Non-pigmented ciliary epithelial cell (primary cell): ENCODE measurements around the gene SH3RF1.
"Not testable (repeated sequence)": the region's sequence is repeated elsewhere in the genome, so short reads cannot be mapped to it uniquely, and the experiment has no call there.

Experiments
- DNase-seq: peaks from one replicate; pipeline ENCODE4 v3.0.0-alpha.2; 2010; ENCODE audit warnings: low read depth

SH3RF1 gene

DNA sequence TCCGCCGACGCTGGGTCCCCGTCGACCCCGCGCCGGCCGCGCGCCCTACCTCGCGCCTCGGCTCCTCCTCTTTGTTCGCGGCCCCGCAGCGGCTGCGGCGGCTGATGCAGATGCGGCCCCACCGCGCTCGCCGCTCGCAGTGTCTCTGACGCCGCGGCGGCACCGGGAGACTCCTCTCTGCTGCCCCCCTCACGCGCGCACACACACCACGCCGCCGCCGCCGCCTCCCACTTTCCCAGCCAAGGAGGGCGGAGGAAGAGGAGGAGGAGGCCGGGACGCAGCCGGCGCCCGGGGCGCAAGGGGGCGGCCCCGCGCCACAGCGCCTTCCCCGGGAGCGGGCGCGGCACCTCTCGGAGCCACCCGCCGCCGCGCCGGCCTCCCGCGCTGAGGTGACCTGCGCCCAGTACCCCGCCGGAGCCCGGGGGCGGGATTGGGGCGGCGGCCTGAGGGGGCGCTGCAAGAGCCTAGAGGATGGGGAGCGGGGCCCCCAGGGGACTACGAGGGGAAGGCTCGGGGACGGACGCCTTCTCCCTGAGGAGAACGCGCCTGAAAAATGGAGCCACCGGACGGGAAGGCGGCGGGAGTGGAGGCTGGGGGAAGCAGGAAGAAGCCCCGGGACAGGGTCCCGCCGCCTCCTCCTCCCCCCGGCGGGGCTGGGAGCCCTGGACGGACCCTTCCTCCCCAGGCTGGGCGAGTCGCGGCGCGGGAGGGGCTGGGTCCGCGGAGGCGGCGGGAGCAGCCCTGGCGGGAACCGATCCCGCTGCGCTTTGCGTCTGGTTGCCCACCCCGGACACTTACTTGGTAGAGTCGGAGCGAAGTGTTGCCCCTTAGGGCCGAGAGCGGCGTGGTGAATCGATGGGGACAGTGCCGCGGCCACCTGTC is at the start of gene SH3RF1:
TSS of gene SH3RF1 (minus strand) at position 147 of the 882 bp plus-strand sequence. CDS start 1,744 bp downstream, outside the sequence.
- DNase-seq = no peak

DNA sequence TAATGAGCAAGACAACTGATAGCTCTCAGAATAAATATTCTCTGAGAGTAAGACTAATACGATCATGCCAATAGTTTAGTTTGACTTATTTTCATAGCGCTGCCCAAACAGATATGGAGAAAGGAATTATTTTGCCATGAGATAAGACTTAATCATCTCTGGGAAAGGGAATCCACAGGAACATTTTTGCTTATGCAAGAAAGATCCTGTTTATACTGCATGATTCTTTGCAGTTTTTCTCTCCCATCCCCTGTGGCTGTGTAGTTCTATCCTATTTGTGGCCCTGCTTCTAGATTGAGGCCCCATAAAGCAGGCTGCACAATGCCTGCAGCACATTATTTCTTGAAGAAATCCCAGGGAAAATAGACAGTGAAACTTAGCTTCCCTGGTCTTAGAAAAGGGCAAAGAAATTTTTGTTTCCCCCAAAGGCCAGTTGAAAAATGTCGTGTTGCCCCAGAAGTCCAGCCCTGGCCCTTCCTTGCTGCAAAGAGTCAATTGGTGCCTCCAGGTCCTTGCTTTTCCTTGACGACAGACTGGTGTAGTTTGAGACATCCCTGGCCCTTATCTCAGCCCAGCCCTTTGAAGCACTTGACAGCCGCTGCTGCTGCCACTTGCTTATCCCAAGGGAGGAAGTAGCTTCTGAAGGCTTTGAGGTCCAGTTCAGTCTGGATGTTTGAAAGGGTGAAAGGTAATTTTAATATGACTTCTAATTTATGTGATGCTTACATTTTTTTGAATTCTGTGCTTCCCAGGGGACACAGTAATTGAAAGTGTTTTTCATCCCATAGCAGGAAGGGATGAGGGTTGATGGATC is 45.0 kb upstream of the SH3RF1 start:
- no peak for DNase-seq

DNA sequence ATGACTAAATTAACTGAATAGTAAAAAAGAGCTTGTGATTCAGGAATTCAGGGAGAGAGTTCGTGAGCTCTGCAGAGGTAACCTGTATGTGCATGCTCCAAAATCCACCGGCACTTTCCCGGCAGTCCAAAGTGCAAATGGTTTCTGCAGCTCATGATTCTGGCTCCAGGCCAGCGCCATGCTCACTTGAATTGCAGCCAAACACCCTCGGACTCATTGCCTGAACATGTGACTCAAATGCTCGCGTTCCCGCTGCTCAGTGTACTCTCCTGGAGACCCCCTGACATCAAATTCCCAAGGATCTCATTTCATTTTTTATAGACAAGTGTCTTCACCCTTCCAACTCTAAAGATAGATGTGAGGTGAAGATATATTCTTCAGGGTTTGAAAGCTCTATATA is 44.1 kb upstream of the SH3RF1 start:
- DNase-seq = no peak

DNA sequence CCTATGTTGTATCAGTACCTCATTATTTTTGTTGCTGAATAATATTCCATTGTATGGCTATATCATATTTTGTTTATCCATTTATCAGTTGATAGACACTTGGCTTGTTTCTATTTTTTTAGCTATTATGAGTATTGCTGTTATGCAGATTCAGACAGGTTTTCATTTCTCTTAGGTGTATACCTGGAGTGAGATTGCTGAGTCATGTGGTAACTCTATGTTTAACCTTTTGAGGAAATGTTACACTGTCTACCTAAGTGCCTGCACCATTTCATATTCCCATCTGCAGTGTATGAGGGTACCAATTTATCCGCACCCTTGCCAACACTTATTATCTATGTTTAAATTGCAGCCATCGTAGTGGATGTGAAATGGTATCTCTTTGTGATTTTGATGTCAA is 43.0 kb upstream of the SH3RF1 start:
- no peak for DNase-seq

DNA sequence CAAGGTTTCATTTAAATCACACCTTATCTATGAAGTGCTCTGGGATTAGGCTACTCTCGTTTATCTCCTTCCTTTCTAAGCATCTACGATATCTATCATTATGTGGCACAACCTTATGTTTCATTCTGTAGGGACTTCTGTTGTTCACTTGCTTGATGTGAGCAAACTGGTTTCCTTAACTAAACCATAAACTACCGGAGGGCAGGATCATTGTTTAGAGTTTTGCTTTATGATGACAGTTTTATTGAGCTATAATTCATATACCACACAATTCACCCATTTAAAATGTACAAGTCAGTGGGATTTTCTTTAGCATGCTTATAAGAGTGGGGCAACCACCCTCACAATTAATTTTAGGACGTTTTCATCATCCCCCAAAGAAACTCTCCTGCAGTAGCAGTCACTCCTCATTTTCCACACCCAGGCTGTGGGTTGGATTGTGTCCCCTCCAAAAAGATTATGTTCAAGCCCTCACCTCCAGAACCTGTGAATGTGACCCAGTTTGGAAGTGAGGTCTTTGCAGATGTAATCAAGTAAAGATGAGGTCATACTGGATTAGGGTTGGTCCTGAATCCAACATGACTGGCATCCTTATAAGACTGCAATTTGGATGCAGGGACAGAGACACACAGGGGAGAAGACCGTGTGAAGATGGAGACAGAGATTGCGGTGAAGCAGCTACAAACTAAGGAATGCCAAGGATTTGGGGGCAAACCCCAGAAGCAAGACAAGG is 42.1 kb upstream of the SH3RF1 start:
- no peak for DNase-seq

DNA sequence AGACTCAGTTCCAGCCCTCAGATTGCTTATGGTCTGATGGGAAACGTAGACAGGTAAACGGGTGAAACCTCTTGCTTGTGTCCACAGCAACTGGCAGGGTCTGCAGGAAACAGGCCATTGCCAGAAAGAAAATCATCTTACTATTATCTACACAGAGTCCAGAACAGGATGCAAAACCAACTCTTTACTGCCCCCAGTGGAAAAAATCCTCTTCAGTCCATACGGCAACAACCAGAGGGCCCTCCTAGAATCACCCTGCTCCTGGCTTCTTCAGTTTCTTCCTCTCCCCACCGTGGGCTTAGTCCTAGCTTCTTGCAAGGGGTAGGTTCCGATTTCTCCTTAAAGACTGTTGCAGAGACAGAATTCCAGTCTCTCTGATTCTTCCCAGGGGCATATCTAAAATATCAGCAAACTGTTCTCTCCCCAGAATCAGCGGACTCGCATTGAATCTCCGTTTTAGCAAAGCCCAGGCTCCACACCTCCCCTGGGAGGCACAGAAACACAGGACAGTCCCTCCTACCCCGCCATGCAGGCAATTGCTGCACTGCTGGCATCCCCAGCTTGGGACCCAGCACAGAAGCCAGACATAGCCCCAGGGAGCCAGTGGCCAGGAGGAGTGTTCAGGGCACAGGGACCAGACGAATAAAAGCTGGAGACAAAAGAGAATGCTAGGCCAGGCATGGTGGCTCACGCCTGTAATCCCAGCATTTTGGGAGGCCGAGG is 41.0 kb upstream of the SH3RF1 start:
- DNase-seq = no peak

DNA sequence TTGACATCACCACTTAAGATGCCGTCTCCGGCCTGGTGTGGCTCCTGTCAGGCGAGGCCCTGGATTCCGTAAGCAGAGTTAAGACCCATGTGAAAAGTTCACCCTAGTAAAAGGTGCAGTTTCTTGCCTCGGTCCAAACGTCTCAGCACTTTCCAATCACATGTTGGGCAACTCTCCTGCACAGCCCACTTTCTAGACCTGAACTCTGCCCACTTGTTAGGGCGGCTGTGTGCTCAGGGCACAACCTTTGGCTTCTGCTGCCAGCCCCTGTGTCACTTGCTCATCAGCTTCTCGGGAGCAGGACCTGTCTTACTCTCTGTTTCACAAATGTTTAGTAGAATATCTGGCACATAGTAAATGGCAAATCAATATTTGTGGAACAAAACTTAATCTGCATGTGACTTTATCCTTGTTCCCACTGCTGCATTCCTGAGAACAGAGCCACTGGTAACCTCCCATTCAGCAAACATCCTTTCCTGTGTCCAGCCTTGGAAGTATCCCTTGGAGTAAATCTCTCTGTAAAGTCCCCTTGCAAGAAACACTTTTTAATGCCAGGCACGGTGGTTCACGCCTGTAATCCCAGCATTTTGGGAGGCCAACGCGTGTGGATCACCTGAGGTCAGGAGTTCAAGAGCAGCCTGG is 38.7 kb upstream of the SH3RF1 start:
- no peak for DNase-seq

DNA sequence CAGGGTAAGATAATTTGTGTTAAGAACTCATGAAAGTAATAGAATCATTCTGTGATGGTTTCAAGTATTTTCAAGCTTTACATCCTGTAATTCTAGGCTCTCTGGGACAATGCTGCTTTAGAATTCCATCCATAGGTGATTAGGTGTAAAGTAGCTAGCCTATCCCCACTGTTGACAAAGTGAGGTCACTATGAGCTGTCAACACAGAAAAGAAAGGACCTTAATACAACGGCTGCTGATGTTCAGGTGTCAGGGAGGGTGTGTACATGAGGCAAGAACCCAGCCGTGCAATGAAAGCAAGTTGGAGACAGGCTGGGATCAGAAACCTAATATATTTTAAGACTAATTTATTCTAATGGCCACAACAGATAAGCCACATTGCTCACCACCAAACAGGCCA is 36.8 kb upstream of the SH3RF1 start:
- DNase-seq = no peak

DNA sequence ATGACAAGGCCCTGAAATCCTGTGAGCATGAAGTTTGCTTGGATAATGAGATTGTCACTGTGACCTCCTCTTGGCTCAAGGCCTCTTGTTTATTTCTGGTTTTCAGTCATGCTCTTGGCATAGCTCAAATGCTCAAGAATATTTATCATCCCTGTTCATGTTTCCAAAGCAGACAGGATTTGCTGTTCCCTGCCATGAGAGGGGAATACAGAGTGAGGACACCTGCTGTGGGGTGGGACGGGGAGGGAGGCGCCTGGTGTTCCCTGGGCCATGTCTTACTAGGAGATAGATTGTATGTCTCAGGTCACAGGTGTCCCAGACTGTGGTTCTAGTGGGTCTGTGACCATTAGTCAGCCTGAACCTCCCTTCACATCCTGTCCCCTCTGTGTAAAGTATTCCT is 34.9 kb upstream of the SH3RF1 start:
- DNase-seq = no peak

DNA sequence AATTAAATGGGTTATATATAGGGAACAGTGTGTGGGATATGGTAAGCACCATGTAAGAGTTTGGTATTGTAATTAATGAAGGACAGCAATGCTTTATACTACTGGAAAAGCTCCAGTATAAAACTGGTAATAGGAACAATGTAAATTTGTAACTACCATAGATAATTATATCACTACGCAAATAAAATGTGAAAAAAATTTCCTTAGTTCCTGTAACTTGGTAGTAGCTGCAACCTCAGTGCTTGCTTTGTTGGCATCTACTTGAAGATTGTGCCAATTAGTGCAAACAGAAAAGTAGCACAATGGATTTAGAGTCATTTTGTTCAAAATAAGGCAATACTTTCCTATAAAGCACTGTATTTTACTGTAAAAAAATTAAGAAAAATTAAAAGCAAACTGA is 34.4 kb upstream of the SH3RF1 start:
- DNase-seq = no peak

DNA sequence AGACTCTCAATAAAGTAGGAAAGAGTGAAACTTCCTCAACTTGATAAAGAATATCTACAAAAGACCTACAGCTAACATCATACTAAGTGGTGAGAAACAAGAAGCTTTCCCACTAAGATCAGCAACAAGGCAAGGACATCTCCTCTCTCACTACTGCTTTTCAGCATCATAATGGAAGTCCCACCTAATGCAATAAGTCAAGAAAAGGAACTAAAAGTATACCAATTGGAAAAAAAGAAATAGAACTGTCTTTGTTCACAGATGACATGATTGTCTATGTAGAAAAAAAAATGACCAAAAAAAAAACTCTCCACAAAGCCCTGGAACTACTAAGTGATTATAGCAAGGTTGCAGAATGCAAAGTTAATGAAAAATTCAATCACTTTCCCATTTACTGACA is 25.1 kb upstream of the SH3RF1 start:
- no peak for DNase-seq

DNA sequence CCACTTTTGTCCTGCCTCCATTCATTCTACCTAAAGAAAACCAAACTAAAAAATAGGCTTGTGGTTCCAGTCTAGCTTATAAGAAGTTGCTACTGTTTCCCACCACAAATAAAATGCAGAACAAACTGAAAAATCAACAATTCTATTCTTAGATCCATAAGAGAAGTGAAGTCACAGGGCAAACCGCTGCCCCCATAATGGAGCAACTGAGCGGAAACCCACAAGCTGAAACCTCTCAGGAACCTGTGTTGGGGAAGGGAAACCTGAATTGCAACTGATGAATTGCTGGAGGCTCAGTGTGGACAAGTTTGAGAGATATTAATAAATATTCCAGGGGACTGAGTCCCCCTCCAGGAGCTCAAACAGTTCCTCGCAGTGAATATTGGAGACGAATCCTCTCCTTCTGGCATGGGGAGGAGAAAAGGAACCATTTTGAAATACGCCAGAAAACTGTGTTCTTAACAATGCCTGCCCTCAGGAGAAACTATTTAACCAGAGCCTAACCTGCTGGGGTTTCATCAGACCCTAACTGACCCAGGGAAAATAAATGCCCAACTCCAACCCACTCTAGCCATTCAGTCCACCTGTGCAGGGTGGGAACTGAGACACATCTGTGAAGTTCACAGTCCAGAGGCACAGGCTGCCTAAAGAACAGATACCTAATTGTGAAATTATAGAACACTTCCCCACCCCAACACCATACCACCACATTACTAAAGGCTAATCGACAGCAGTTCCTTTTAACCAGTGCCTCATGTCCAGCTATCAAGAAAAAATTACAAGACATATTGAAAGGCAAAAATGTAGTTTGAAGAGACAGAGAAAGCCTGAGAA is 22.8 kb upstream of the SH3RF1 start:
- DNase-seq = no peak

DNA sequence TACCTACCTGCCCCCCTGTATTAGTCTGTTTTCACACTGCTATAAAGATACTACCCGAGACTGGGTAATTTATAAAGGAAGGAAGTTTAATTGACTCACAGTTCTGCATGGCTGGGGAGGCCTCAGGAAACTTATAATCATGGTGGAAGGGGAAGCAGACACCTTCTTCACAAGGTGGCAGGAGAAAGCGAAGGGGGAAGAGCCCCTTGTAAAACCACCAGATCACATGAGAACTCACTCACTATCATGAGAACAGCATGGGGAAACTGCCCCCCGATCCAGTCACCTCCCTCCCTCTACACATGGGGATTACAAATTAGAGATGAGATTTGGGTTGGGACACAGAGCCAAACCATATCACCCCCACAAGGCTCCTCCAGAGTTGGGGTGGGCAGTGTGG is 17.2 kb upstream of the SH3RF1 start:
- not testable (repeated sequence) for DNase-seq

DNA sequence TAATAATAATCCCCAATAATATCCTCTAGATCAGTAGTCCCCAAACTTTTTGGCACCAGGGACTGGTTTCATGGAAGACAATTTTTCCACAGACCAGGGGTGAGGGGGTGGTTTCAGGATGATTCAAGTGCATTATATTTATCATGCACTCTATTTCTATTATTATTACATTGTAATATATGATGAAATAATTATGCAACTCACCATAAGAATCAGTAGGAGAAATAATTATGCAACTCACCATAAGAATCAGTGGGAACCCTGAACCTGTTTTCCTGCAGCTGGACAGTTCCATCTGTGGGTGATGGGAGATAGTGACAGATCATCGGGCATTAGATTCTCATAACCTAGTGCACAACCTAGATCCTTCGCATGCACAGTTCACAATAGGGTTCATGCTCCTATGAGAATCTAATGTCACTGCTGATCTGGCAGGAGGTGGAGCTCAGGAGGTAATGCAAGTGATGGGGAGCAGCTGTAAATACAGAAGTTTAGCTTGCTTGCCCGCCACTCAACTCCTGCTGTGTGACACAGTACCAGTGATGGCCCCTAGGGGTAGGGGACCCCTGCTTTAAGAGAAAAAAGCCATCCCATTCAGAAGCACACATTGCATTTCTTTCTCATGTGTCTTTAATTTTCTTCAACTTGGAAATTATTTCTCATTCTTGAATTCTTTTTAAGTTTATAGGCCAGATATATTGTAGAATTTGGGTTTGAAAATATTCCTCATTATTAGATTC is 16.0 kb upstream of the SH3RF1 start:
- DNase-seq = no peak

DNA sequence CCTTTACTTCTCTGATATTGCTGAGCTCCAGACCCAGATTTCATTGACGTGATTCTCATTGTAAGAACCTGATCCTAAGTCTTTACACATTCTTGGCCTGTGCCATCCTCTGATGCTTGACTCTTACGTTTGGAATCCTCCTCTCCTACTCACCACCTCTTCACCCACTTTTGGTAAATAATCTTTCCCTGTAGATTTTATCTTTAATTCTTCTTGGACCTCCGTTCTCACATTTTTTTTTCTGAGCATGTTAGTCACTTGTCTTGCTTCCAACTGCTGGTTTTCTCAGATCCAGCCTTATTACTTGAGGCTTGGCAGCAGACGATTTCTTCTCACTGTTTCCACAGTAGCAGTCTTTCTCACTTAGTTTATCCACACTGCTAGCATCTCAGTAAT is 12.4 kb upstream of the SH3RF1 start:
- DNase-seq = peak; percentile 65

DNA sequence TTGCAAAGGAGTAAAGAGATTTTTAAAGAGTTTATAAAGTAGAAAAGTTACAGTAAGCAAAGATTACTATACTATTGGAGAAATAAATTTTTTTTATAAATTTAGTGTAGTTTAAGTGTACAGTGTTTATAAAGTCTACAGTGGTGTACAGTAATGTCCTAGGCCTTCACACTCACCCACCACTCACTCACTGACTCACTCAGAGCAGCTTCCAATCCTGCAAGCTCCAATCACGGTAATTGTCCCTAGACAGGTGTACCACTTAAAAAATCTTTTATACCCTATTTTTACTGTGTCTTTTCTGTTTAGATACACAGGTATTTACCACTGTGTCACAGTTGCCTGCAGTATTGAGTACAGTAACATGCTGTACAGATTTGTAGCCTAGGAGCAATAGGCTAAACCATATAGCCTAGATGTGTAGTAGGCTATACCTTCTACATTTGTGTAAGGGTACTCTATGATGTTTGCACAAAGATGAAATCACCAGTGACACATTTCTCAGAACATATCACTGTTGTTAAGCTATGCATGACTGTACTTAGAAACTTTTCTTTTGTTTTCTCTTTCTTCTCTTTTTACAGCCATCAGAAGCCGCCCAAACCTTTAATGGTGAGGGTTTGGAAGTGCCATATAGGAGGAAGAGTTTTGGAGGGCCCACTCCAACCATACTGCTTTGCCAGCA is 11.8 kb upstream of the SH3RF1 start:
- DNase-seq = no peak

DNA sequence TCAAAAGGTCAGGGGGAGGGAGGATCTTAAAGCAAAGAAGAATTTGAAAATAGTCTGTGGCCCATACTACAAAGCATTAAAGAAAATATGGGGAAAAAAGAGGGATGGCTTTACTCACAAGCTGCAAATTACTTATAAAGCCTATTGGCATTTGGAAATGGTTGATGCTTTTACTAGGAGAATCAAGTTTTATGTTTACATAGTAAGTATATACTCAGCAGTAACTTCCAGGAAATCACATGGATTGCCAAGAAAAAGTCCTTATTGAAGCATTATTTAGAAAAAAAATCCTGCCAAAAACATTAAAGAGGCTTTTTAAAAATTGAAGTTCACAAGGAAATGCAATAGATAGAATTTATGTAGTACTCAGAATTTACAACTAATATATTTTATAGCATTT is 8.4 kb upstream of the SH3RF1 start:
- DNase-seq = no peak

DNA sequence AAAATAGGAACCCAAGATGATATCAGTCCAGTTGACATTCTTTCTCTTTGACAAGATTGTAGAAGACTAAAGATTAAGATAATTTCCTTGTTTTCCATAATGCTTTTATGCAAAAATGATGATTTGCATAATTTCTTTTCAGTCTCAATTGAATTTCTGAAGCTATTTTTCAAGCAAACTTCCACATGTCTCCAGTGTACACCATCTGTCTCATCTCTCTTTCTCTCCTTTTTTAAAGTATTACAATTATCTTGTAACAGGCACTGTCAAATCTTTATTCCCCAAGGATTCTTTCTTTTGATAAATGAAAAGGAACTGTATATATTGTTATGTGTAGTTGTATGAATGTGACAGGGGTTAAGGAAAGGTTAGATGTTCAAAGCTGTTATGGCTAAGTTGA is 7.9 kb upstream of the SH3RF1 start:
- DNase-seq = no peak

DNA sequence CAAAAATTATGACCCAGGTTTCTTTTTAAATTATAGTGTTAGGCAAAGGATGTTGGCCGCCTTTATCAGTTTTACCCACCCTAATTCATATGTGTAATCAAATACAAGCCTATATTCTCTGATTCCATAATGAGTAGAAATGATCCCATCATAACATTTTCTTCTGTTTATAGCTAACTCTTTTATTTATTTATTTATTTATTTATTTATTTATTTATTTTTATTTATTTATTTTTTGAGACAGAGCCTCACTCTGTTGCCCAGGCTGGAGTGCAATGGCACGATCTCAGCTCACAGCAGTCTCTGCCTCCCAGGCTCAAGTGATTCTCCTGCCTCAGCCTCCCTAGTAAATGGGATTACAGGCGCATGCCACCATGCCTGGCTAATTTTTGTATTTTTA is 7.1 kb upstream of the SH3RF1 start:
- DNase-seq = not testable (repeated sequence)
